HCT116 (cell line): ENCODE results near the gene SEMA4A. TPM values are rescaled to one million over a fixed set of nuclear protein-coding genes. Genes with fewer than 3 reads are reported as not detected.

ENCODE experiments used
- ATAC-seq: fragments of 200-7000 bp; cut with Tn5 transposase; 2 replicates; pipeline ENCODE4 v1.9.1; 2020; ENCODE audit warnings: mild to moderate bottlenecking, moderate library complexity
- BruUV-seq: library from RNA; stranded (reverse); fragments of 400-500 nt; replicated peaks from 2 replicates; lab custom pipeline; 2021; lab: Mats Ljungman, UMichigan
- CTCF ChIA-PET: fragments of 300-600 bp; sonication (Branson Sonifier 250); formaldehyde crosslinking; loops from one replicate; lab custom pipeline; 2021; ENCODE audit warnings: antibody characterized with exemption; lab: Charles Lee
- POLR2A ChIA-PET: fragments of 300-600, 350-600 bp; sonication (Branson Sonifier 250); formaldehyde crosslinking; loops from one replicate; lab custom pipeline; 2021; ENCODE audit warnings: antibody characterized with exemption; lab: Charles Lee
- RAD21 ChIA-PET, 2 experiments: fragments of 300-600 bp; sonication (Branson Sonifier 250); formaldehyde crosslinking; loops; one replicate each; lab custom pipeline; 2023; ENCODE audit warnings: low total read pairs in 2 of 2; ENCODE audit not compliant: uncharacterized antibody in 2 of 2, unreplicated experiment in 2 of 2, low non-redundant PET in 1 of 2; lab: Charles Lee
- DNase-seq: peaks from one replicate; pipeline ENCODE4 v3.0.0-alpha.2; 2010; ENCODE audit warnings: low read depth, low spot score
- H2AFZ ChIP-seq: fragments of 200-600 bp; shearing (Covaris generic), sonication (generic); 2 replicates; pipeline ENCODE4 v1.6.1; 2017; ENCODE audit warnings: low read depth, mixed run types, mixed read lengths, antibody characterized with exemption, low read length; ENCODE audit not compliant: poor library complexity, severe bottlenecking
- H3K27ac ChIP-seq: 2 replicates; pipeline ENCODE4 v1.5.1; 2012; ENCODE audit warnings: low read depth, low read length
- H3K27me3 ChIP-seq: fragments of 200-600 bp; sonication (generic); 2 replicates; pipeline ENCODE4 v1.6.1; 2016; ENCODE audit warnings: mixed run types, low read length, mixed read lengths; ENCODE audit not compliant: insufficient read depth
- H3K36me3 ChIP-seq, 2 experiments: fragments of 200-500 bp in 1 of 2; fragments of 200-600 bp in 1 of 2; sonication (Bioruptor generic) in 1 of 2; sonication (generic) in 1 of 2; 2 replicates each; pipeline versions ENCODE4 v1.5.1 to v1.6.1; 2014 to 2016; ENCODE audit warnings: low read length in 2 of 2, inconsistent platforms in 1 of 2, mixed read lengths in 1 of 2, mixed run types in 1 of 2; ENCODE audit not compliant: insufficient read depth in 2 of 2, control insufficient read depth in 1 of 2
- H3K4me1 ChIP-seq, 2 experiments: fragments of 200-600 bp in 1 of 2; sonication (generic) in 1 of 2; 2 replicates each; pipeline versions ENCODE4 v1.5.1 to v1.6.1; 2012 to 2017; ENCODE audit warnings: low read length in 2 of 2, inconsistent platforms in 1 of 2, mild to moderate bottlenecking in 1 of 2, mixed read lengths in 1 of 2, mixed run types in 1 of 2, moderate library complexity in 1 of 2; ENCODE audit not compliant: insufficient read depth in 2 of 2, control insufficient read depth in 1 of 2
- H3K4me2 ChIP-seq: fragments of 200-600 bp; sonication (generic); 2 replicates; pipeline ENCODE4 v1.6.1; 2017; ENCODE audit warnings: mixed run types, low read length, mixed read lengths
- H3K4me3 ChIP-seq, 2 experiments: fragments of 200-600 bp in 1 of 2; sonication (generic) in 1 of 2; replicated peaks in 1 of 2; 2 replicates each; pipeline ENCODE4 v1.5.1; 2011 to 2016; ENCODE audit warnings: low read length in 2 of 2, control low read depth in 1 of 2, low read depth in 1 of 2, mild to moderate bottlenecking in 1 of 2, mixed read lengths in 1 of 2, mixed run types in 1 of 2
- H3K79me2 ChIP-seq: fragments of 200-600 bp; sonication (generic); 2 replicates; pipeline ENCODE4 v1.6.1; 2017; ENCODE audit warnings: mild to moderate bottlenecking, mixed run types, low read length, moderate library complexity, mixed read lengths; ENCODE audit not compliant: insufficient read depth
- H3K9ac ChIP-seq: fragments of 200-600 bp; sonication (generic); 2 replicates; pipeline ENCODE4 v1.6.1; 2016; ENCODE audit warnings: low read length, mixed read lengths
- H3K9me2 ChIP-seq: fragments of 200-600 bp; sonication (generic), shearing (Covaris generic); 2 replicates; pipeline ENCODE4 v1.6.1; 2017; ENCODE audit warnings: mixed run types, mild to moderate bottlenecking, moderate library complexity; ENCODE audit not compliant: insufficient read depth
- H3K9me3 ChIP-seq, 2 experiments: fragments of 200-500 bp in 1 of 2; fragments of 200-600 bp in 1 of 2; sonication (Bioruptor generic) in 1 of 2; sonication (generic) in 1 of 2; 2 replicates each; pipeline ENCODE4 v1.6.1; 2014 to 2017; ENCODE audit warnings: low read length in 2 of 2, mixed read lengths in 2 of 2, inconsistent platforms in 1 of 2, low read depth in 1 of 2, mild to moderate bottlenecking in 1 of 2, mixed run types in 1 of 2, moderate library complexity in 1 of 2; ENCODE audit not compliant: control insufficient read depth in 1 of 2, insufficient read depth in 1 of 2
- H4K20me1 ChIP-seq: fragments of 200-600 bp; sonication (generic), shearing (Covaris generic); 2 replicates; pipeline ENCODE4 v1.6.1; 2017; ENCODE audit warnings: mixed run types, mild to moderate bottlenecking, moderate library complexity; ENCODE audit not compliant: insufficient read depth
- ATF3 ChIP-seq: IDR thresholded peaks from 2 replicates; pipeline ENCODE4 v1.6.1; 2012
- CBX3 ChIP-seq: IDR thresholded peaks from 2 replicates; pipeline ENCODE4 v1.6.1; 2012; ENCODE audit warnings: low read depth
- CTCF ChIP-seq, 3 experiments: fragments of 200-600 bp in 1 of 3; sonication (generic) in 1 of 3; IDR thresholded peaks in 2 of 3; conservative IDR thresholded peaks in 1 of 3; 2 replicates each; pipeline ENCODE4 v1.5.1; 2012 to 2017; ENCODE audit warnings: low read depth in 2 of 3, low read length in 2 of 3, antibody characterized with exemption in 1 of 3, borderline replicate concordance in 1 of 3, control low read depth in 1 of 3, mild to moderate bottlenecking in 1 of 3, mixed read lengths in 1 of 3, mixed run types in 1 of 3, moderate library complexity in 1 of 3; ENCODE audit not compliant: insufficient read depth in 1 of 3
- EGR1 ChIP-seq: IDR thresholded peaks from 2 replicates; pipeline ENCODE4 v1.6.1; 2012; ENCODE audit warnings: low read depth
- ELF1 ChIP-seq: IDR thresholded peaks from 2 replicates; pipeline ENCODE4 v1.6.1; 2012; ENCODE audit warnings: low read depth, borderline replicate concordance
- EZH2 ChIP-seq: fragments of 200-600 bp; sonication (generic); IDR thresholded peaks from 2 replicates; pipeline ENCODE4 v1.6.1; 2017; ENCODE audit warnings: antibody characterized with exemption, mixed run types
- EZH2phosphoT487 ChIP-seq: fragments of 200-600 bp; IDR thresholded peaks from 2 replicates; pipeline ENCODE4 v1.6.1; 2018; ENCODE audit warnings: antibody characterized with exemption, borderline replicate concordance
- FOSL1 ChIP-seq: IDR thresholded peaks from 2 replicates; pipeline ENCODE4 v1.6.1; 2012; ENCODE audit warnings: low read depth
- JUND ChIP-seq: IDR thresholded peaks from 2 replicates; pipeline ENCODE4 v1.6.1; 2012
- MAX ChIP-seq: IDR thresholded peaks from 2 replicates; pipeline ENCODE4 v1.6.1; 2012
- POLR2A ChIP-seq: IDR thresholded peaks from 2 replicates; pipeline ENCODE4 v1.7.0; 2011; ENCODE audit warnings: borderline replicate concordance; ENCODE audit not compliant: insufficient read depth, insufficient read length; ENCODE audit errors: extremely low read depth
- POLR2AphosphoS5 ChIP-seq: IDR thresholded peaks from 2 replicates; pipeline ENCODE4 v1.6.1; 2011; ENCODE audit warnings: mild to moderate bottlenecking, low read depth, low read length, moderate library complexity
- RAD21 ChIP-seq: IDR thresholded peaks from 2 replicates; pipeline ENCODE4 v1.6.1; 2012; ENCODE audit warnings: low read depth, mild to moderate bottlenecking
- REST ChIP-seq: IDR thresholded peaks from 2 replicates; pipeline ENCODE4 v1.6.1; 2012; ENCODE audit warnings: low read depth
- SIN3A ChIP-seq: IDR thresholded peaks from 2 replicates; pipeline ENCODE4 v1.6.1; 2012; ENCODE audit warnings: low read depth
- SRF ChIP-seq: IDR thresholded peaks from 2 replicates; pipeline ENCODE4 v1.6.1; 2012; ENCODE audit warnings: low read depth
- TCF7L2 ChIP-seq: IDR thresholded peaks from 2 replicates; pipeline ENCODE4 v1.7.0; 2011; ENCODE audit warnings: borderline replicate concordance, inconsistent platforms; ENCODE audit not compliant: insufficient read depth, insufficient read length; ENCODE audit errors: extremely low read depth
- YY1 ChIP-seq: IDR thresholded peaks from 2 replicates; pipeline ENCODE4 v1.6.1; 2011; ENCODE audit warnings: low read length, low read depth, moderate library complexity, mild to moderate bottlenecking; ENCODE audit not compliant: insufficient replicate concordance; ENCODE audit errors: extremely low read depth
- ZBTB33 ChIP-seq: IDR thresholded peaks from 2 replicates; pipeline ENCODE4 v1.6.1; 2011; ENCODE audit warnings: mild to moderate bottlenecking, low read length, moderate library complexity; ENCODE audit not compliant: insufficient replicate concordance; ENCODE audit errors: extremely low read depth
- ZFX ChIP-seq: fragments of 450-650 bp; IDR thresholded peaks from 2 replicates; pipeline ENCODE4 v1.6.1; 2017
- intact Hi-C: fragments of 100-400 bp; cut with micrococcal nuclease; formaldehyde crosslinking; loops from 2 replicates; pipeline ENCODE4 v1.10.0; 2022
- total RNA-seq: library from RNA; stranded (reverse); gene quantifications from one replicate; pipeline ENCODE4 v1.2.1, GENCODE V29; 2021; ENCODE audit not compliant: unreplicated experiment

The SEMA4A gene
- total RNA-seq, 1 experiment from 2014 or later, result 0.39 TPM

- DNase-seq (no peak), ATAC-seq (no peak)
- Histone ChIP-seq H3K9me3 (no peaks in the 10 kb centered on the region), H3K4me1 (peaks cover 10 to 21% of the 10 kb centered on the region in 2 experiments), H2AFZ (no peak overlapping the region), H3K36me3 (peaks cover 0 to 3% of the 10 kb centered on the region in 2 experiments; a peak in 1 of 4 replicates), H4K20me1 (no peaks in the 10 kb centered on the region), H3K9ac (no peak overlapping the region), H3K27me3 (no peaks in the 10 kb centered on the region), H3K27ac (no peak overlapping the region), H3K4me3 (no peak overlapping the region), H3K79me2 (peaks cover 26% of the 10 kb centered on the region), H3K4me2 (no peak overlapping the region), H3K9me2 (no peaks in the 10 kb centered on the region)
- TF ChIP-seq EZH2phosphoT487, result no peak
- no peak for TF ChIP-seq RAD21
- TF ChIP-seq YY1, result no peak
- no peak for TF ChIP-seq CBX3
- TF ChIP-seq SIN3A, result no peak
- TF ChIP-seq MAX, result no peak
- TF ChIP-seq FOSL1, result no peak
- no peak for TF ChIP-seq EZH2
- no peak for TF ChIP-seq POLR2AphosphoS5
- no peak for TF ChIP-seq JUND
- TF ChIP-seq ATF3, result no peak
- no peak for TF ChIP-seq ZFX
- TF ChIP-seq ZBTB33, result no peak
- TF ChIP-seq EGR1, result no peak
- TF ChIP-seq SRF, result no peak
- no peak for TF ChIP-seq POLR2A
- TF ChIP-seq ELF1, result no peak
- TF ChIP-seq CTCF (IDR thresholded peaks at IDR 0.05 in 2 of 3, conservative IDR thresholded peaks at IDR 0.05 in 1 of 3; ENCODE audit: borderline replicate concordance in 1 of 3, insufficient read depth in 1 of 3, low read depth in 2 of 3, low read length in 2 of 3), result no peak
- TF ChIP-seq REST, result no peak
- no peak for TF ChIP-seq TCF7L2
- no TSS peak for BruUV-seq
- RAD21 ChIA-PET, result no interaction called here
- intact Hi-C loops, result no loop called here
- CTCF ChIA-PET, result interaction anchor here (0.8 kb wide), 1 partner anchor 14 kb away, joined by 3 read pairs; no protein-coding TSS in a partner anchor
- POLR2A ChIA-PET, result interaction anchor here (2.6 kb wide), 1 partner anchor 12 kb away, joined by 21 read pairs; no protein-coding TSS in a partner anchor
Observed at GRCh38 chr1:156211243-156211642, 57.9 kb downstream of the SEMA4A start.
